ENCODE data around the gene TP53BP1.

GRCh38 chr15:43441316-43441715, 51.6 kb downstream of the TP53BP1 start:
- TF ChIP-seq CTCF (IDR thresholded peaks at IDR 0.05) (no peak), POLR2A (IDR thresholded peaks at IDR 0.05) (no peak), POLR2AphosphoS5 (IDR thresholded peaks at IDR 0.05) (no peak)

All from stomach (tissue), 4 donors.